NCI-H1930 (cell line): Measurements from ENCODE around the gene ZNF837.
A peak's percentile ranks its signal among the peaks of the same experiment; 100 is the strongest.

Experiments used
- DNase-seq, 2 experiments: peaks; one replicate each; lab custom pipeline; 2025; lab: John Stamatoyannopoulos, UW

Gene ZNF837

DNA sequence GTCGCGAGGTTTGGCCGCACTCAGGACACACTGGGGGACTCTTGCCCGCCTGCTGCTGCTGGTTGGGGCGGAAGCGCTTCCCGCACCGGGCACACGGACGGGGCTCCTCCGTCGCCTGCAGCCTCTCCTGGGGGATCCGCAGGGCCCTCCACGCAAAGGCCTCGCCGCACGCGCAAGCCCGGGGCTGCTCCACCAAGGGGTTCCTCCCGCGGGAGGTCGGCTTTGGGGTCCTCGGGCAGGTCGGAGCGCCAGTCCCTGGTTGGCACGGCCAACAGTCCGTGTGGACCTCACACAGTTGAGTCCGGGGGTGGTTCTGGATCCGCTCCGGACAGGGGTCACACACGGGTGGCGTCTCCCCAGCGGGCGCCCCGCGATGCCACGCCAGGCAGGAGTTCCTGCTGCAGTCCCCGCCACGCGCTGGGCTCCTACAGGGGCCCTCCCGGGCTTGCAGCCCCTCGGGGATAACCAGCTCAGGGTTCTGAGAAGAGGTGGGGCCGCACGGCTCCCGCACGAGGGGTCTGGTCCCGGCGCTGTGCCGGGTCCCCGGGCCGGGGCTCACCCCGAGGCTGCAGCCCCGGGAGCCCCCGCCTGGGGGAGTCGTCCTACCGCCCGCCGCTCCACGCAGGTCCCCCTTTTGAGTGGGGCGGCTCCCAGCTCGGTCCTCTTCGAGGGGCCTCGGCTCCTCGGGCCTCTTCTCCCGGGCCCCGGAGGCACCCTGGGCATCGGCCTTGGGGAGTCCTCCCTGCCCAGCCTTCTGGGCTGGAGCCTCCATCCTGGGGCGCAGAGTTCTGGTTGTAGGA, 12.1 kb downstream of the ZNF837 start:
- DNase-seq = no peak

DNA sequence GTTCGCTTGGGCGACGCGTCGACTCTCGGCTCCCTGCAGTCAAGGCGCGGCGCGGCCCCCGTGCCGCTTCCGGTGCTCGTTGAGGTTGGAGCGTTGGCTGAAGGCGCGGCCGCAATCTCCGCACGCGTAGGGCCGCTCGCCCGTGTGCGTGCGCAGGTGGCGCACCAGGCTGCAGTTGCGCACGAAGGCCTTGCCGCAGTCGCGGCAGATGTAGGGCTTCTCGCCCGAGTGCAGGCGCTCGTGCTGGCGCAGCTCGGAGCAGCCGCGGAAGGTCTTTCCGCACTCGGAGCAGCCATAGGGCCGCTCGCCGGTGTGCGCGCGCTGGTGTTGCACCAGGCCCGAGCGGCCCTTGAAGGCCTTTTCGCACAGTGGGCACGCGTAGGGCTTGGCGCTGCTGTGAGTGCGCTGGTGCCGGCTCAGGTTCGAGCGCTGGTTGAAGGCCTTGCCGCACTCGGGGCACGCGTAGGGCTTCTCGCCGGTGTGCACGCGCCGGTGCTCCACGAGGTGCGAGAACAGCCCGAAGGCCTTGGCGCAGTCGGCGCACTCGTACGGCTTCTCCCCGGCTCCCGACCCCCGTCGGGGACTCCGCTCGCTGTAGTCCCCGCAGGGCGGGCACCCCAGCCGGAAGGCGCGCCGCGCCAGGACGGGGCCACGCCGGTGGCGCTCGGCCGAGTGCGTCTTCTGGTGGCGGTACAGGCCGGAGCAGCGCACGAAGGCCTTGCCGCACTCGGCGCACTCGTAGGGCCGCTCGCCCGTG, 13.0 kb downstream of the ZNF837 start:
- no peak for DNase-seq

DNA sequence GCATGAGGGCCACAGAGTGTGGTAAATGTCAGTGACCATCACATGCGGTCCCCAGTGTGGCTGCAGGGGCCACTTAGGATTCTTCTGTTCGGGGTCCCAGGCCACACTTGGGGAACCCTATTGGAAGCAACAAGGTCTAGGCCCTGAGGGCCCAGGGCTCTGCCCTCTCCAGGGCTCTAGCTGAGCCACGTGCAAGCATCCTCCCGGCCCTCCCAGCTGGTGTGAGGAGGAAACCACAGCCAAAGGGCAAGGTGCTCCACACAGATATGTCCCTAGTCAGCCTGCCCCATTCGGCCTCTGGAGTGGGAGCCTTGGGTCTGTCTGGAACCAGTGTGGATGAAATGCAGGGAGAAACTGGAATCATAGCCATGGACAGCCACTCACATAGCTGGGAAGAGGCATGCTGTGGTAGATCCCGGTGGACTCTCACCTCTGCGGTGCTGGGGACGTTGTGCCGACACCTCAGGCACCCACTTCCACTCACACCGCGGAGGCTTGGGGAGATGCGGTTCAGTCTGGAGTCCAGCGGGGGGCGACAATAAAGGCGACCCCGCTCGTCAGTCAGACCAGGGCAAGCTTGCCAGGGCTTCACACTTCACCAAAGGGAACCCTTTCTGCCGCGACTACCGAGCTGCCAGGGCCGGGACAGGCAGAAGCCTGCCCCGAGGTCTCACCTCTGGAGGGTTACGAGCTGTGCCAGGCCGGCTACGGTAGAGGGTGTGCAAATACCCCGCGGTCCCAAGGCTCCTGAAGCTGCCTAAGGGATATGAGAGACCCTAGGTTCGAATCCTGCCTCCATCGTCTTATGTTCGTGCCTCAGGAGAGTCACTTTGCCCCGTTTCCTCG, 14.0 kb downstream of the ZNF837 start:
- DNase-seq = no peak

GRCh38 chr19:58364146-58364545, 16.7 kb downstream of the ZNF837 start:
- DNase-seq = no peak

- peak; percentile 96 to 99 for DNase-seq
Measured at GRCh38 chr19:58362272-58362994, 18.4 kb downstream of the ZNF837 start, which contains the start of gene ZNF497. TSS of gene ZNF497 (minus strand) at chr19:58362751. CDS start at chr19:58357635, 5,116 bp downstream.

DNA sequence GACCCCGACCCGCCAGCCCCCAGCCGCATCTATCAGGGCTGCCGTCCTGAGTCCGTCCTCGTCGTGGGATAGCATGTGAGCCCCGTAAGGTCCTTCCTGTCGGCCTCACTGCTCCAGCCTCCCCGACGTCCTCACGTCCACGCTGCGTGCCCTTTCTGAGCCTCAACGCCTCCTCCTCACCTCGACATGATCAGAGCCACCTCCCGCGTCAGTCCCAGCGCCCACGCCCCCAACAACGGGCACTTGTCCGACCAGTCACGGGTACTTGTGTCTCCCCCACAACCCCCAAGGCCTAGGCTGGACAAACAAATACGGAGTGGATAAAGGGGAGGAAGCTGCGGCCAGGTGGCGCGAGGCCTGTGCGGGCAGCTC, 18.9 kb downstream of the ZNF837 start:
- DNase-seq = peak; percentile 59 to 64

GRCh38 chr19:58357481-58358145, 23.2 kb downstream of the ZNF837 start:
- DNase-seq = no peak

DNA sequence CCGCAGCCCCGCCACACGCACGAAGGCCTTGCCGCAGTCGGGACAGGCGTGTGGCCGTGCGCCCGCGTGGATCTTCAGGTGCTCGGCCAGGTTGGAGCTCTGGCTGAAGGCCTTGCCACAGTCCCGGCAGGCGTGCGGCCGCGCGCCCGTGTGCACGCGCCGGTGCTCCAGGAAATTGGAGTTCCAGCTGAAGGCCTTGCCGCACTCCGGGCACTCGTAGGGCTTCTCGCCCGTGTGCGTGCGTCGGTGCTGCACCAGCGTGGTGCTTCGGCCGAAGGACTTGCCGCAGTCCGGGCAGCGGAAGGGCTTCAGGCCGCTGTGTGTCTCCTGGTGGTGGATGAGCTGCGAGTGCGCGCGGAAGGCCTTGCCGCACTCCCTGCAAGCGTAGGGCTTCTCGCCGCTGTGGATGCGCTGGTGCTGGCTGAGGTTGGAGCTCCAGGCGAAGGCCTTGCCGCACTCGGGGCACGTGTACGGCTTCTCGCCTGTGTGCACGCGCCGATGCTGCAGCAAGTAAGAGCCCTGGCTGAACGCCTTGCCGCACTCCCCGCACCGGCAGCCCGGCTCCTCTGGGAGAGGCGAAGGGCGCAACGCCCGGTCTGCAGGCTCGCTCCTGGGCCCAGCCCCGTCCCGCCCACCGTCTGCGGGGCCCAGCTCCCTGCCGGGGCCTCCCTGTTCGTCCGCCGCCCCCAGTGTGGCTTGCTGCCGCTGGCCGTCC, 23.9 kb downstream of the ZNF837 start:
- DNase-seq = no peak

- no peak for DNase-seq
Measured at GRCh38 chr19:58355908-58356765, 24.7 kb downstream of the ZNF837 start.

DNA sequence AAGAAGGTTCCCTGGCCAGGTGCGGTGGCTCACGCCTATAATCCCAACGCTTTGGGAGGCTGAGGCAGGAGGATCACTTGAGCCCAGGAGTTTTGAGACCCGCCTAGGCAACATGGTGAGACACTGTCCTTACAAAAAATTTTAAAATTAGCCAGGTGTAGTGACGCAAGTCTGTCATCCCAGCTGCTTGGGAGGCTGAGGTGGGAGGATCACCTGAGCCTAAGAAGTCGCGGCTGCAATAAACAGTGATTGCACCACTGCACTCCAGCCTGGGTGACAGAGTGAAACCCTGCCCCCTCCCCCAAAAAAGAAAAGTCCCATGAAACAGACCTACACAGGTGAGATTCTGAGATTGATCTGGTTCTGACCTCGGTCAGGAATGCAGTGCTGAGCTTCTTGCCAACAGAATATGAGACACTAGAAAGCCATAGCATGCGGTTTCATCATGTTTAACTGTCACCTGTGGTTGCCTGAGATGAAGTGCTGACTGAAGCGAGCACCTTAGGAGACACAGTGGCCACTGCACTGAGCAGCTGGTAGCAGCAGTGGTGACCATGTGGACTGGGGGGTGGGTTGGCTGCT, 25.5 kb downstream of the ZNF837 start:
- no peak for DNase-seq

DNA sequence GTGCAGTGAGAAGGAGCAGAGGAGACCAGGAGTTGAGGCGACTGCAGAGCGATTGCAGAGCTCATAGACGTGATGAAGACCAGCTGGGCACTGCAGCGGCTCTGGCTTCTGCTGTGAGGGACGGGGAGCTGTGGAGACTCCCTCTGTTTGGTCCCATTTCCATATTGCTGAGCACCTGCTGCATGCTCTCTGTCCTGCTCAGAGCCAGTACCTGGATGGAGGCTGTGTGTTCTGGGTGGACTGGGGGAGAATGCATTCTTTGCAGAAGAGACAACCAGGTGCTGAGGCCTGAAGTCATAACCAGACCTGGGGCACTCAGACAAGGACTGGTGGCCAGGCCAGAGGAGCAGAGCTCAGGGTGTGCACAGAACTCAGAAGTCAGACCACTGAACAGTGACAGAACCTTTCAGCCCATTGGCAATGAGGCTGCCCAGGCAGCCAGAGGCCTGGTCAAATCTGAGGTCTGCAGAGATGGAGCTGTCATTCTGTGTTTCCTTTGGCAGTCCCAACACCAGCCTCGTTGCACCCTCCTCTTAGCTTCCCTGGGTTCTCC, 26.3 kb downstream of the ZNF837 start:
- DNase-seq = no peak

DNA sequence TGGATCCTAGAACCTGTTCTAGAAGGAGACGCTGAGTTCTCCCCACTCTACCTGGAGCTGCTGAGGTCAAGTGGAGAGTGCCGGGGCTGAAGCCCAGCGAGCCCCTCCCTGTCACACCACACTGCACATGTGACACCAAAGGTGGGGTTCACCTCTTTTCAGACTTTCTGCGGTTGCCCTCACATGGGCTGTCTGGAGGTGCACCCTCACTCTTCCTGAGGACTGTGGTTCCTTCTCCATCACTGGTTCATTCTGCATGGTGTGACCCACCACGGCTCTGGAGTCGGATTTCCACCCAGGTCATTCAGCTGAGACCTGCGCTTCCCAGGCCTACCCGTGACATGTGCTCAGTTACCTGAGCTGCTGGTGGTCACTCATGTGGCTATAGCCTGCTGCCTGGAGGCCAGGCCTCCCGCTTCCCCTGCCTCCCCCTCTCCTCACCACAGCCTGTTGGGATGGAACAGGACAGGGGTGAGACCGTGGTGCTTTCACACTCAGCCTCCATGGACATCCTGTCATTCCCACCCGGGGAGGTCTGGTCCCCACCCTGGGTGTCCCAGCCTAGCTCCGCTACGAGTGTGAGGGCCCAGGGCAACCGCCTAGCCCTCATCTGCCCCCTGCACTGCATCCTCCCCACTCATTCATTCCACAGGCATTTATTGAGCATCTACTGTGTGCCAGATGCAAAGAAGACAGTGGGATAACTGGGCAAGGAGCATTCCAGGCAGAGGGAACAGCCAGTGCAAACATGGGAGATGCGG, 26.9 kb downstream of the ZNF837 start:
- no peak for DNase-seq

DNA sequence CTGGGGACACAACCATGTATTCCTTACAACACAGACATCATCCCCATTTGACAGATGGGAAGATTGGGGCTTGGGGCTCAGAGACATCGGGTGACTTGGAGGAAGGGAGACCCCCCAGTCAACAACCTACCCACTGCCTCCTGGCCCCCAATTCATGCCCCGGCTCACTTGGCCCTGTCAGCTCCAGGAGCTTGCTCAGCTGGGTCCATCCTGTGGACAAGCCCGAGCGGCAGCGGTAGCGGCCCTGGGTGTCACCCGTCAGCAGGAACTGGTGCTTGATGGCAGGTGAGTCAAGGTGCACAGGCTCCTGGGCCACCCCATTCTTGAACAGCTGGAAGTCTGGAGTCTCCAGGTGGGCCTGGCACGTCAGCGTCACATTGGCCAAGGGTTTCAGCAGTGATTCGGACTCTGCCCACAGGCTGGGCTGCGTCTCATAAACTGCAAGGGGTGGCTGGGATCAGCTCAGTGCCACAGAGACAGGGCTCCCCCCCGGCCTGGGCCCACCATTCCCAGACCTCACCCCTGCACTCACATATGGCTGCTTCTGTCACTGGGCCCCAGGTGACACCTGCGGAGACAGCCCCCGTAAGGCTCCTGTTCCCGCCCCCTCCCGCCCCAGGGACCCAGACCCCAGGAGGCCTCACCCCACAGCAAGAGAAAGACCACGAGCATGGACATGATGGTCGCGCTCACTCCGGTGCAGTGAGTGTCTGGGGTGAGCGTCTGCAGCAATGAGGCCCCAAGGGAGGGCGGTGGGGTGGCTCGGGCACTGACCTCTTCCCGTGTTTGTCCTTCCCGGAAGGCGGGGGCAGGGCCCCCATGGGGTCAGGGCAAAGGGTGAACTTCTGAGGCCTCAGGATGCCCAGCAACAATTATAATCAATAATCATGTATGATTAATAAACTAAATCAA, 27.8 kb downstream of the ZNF837 start, which contains the start of gene A1BG:
A1BG (minus strand) TSS at position 733 of the 912 bp plus-strand sequence; CDS start at position 678, 55 bp downstream.
- DNase-seq = no peak

- DNase-seq = no peak
Measured at GRCh38 chr19:58351990-58352755, 28.7 kb downstream of the ZNF837 start.

GRCh38 chr19:58351558-58351878, 29.3 kb downstream of the ZNF837 start:
- no peak for DNase-seq

DNA sequence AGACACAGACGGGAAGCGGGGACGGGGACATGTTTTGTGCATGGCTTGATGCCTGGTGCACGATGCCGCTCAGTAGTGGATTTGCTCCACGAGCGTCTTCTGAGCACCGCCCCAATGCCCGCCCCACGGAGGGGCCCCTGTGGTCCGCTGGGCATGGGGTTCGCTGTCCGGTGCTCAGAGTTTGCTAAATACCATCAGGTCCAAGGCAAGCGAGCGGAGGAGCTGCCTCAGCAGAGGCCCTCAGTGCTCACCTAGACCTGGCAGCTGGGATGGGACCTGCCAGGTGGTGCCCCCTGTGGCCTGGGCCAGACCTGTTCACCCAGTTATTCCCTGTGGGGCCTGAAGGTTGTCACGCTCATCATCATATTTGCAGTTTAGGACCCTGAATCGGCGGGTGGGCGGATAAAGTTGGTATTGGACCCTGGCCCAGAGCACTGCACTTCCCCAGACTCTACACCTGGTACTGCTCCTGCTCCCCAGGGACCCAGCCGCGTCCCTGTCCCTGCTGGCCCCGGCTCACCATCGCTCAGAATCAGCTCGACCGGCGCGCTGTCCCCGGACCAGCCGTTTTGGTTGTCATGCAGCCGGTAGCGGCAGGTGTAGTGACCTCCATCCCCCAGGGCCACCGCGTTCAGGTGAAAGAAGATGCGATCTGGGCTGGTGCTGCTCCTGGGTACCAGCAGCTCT, 29.8 kb downstream of the ZNF837 start:
- DNase-seq = no peak
